Endothelial cell of umbilical vein (primary cell): Measurements from ENCODE around the gene SLC37A1. TPM values are rescaled to one million over a fixed set of nuclear protein-coding genes. Genes with fewer than 3 reads are reported as not detected.

ENCODE experiments used
- BruUV-seq: library from RNA; stranded (reverse); fragments of 400-500 nt; replicated peaks from 2 replicates; lab custom pipeline; 2021; lab: Mats Ljungman, UMichigan
- CTCF ChIA-PET: fragments of 300-600, 350-600 bp; sonication (Branson Sonifier 250); formaldehyde crosslinking; loops from one replicate; lab custom pipeline; 2021; ENCODE audit warnings: antibody characterized with exemption, inconsistent platforms; lab: Charles Lee
- POLR2A ChIA-PET: fragments of 300-600, 350-600 bp; sonication (Branson Sonifier 250); formaldehyde crosslinking; loops from one replicate; lab custom pipeline; 2021; ENCODE audit warnings: antibody characterized with exemption, inconsistent platforms; lab: Charles Lee
- DNase-seq: peaks from one replicate; pipeline ENCODE4 v3.0.0-alpha.2; 2011; ENCODE audit warnings: low read depth, low spot score
- FAIRE-seq: peaks from 2 replicates; lab custom pipeline; 2011; peaks lifted over from hg19 to GRCh38; lab: Jason Lieb, UNC
- H2AFZ ChIP-seq: 2 replicates; pipeline ENCODE4 v1.6.0; 2012; ENCODE audit warnings: low read depth, low read length, control low read depth, inconsistent platforms
- H3K27ac ChIP-seq: 2 replicates; pipeline ENCODE4 v1.5.1; 2011; ENCODE audit warnings: low read depth, mild to moderate bottlenecking, control low read depth, low read length, moderate library complexity; ENCODE audit not compliant: insufficient read depth
- H3K27me3 ChIP-seq, 2 experiments: 2 replicates each; pipeline versions ENCODE4 v1.6.0 to v1.6.1; 2011; ENCODE audit warnings: low read length in 2 of 2, mixed read lengths in 1 of 2; ENCODE audit not compliant: control insufficient read depth in 2 of 2, insufficient read depth in 2 of 2
- H3K36me3 ChIP-seq, 2 experiments: 2 replicates in 1 of 2; 3 replicates in 1 of 2; pipeline ENCODE4 v1.5.1; 2011; ENCODE audit warnings: low read length in 2 of 2, mild to moderate bottlenecking in 1 of 2, moderate library complexity in 1 of 2; ENCODE audit not compliant: control insufficient read depth in 2 of 2, insufficient read depth in 2 of 2; ENCODE audit errors: extremely low read depth in 1 of 2
- H3K4me1 ChIP-seq: 3 replicates; pipeline ENCODE4 v1.5.1; 2011; ENCODE audit warnings: mild to moderate bottlenecking, low read length; ENCODE audit not compliant: control insufficient read depth, insufficient read depth; ENCODE audit errors: extremely low read depth
- H3K4me2 ChIP-seq: 2 replicates; pipeline ENCODE4 v1.6.1; 2011; ENCODE audit warnings: low read length, control low read depth, mixed read lengths; ENCODE audit not compliant: insufficient read depth
- H3K4me3 ChIP-seq, 3 experiments: fragments of 200-600 bp in 1 of 3; sonication (generic), shearing (Covaris generic) in 1 of 3; replicated peaks in 1 of 3; 2 replicates each; pipeline ENCODE4 v1.5.1; 2011 to 2016; ENCODE audit warnings: control low read depth in 3 of 3, low read length in 3 of 3, mild to moderate bottlenecking in 2 of 3, inconsistent platforms in 1 of 3, low read depth in 1 of 3, moderate library complexity in 1 of 3; ENCODE audit not compliant: insufficient read depth in 1 of 3
- H3K79me2 ChIP-seq: 2 replicates; pipeline ENCODE4 v1.6.0; 2012; ENCODE audit warnings: low read length, inconsistent platforms; ENCODE audit not compliant: control insufficient read depth, insufficient read depth
- H3K9ac ChIP-seq: replicated peaks from 2 replicates; pipeline ENCODE3; 2011; ENCODE audit warnings: low read length, control low read depth; ENCODE audit not compliant: insufficient read depth; ENCODE audit errors: extremely low read depth
- H3K9me1 ChIP-seq: replicated peaks from 3 replicates; pipeline ENCODE4 v1.6.0; 2011; ENCODE audit warnings: mild to moderate bottlenecking, low read length; ENCODE audit not compliant: control insufficient read depth, insufficient read depth; ENCODE audit errors: extremely low read depth
- H3K9me3 ChIP-seq: replicated peaks from 2 replicates; pipeline ENCODE4 v1.5.1; 2012; ENCODE audit warnings: low read length, inconsistent platforms; ENCODE audit not compliant: control insufficient read depth, insufficient read depth
- H4K20me1 ChIP-seq: replicated peaks from 2 replicates; pipeline ENCODE3; 2011; ENCODE audit warnings: mild to moderate bottlenecking, low read length; ENCODE audit not compliant: control insufficient read depth, insufficient read depth; ENCODE audit errors: extremely low read depth
- EZH2 ChIP-seq: IDR thresholded peaks from 2 replicates; pipeline ENCODE4 v1.6.1; 2012; ENCODE audit warnings: borderline replicate concordance, low read depth, mild to moderate bottlenecking, moderate library complexity, low read length, inconsistent platforms; ENCODE audit not compliant: severe bottlenecking
- FOS ChIP-seq: IDR thresholded peaks from 2 replicates; pipeline ENCODE4 v1.6.1; 2011; ENCODE audit warnings: mild to moderate bottlenecking, low read length, moderate library complexity, borderline replicate concordance; ENCODE audit not compliant: insufficient read depth
- GATA2 ChIP-seq: IDR thresholded peaks from 2 replicates; pipeline ENCODE4 v1.7.0; 2011; ENCODE audit warnings: low read depth, mild to moderate bottlenecking, moderate library complexity, mixed read lengths, low read length; ENCODE audit not compliant: insufficient read length, insufficient read depth
- JUN ChIP-seq: IDR thresholded peaks from 2 replicates; pipeline ENCODE4 v1.6.1; 2011; ENCODE audit warnings: borderline replicate concordance, low read depth; ENCODE audit not compliant: insufficient read length, insufficient read depth
- MYC ChIP-seq: IDR thresholded peaks from one replicate; pipeline ENCODE4 v1.6.1; 2011; ENCODE audit warnings: mild to moderate bottlenecking, low read depth, low read length
- POLR2A ChIP-seq: IDR thresholded peaks from 2 replicates; pipeline ENCODE4 v1.6.1; 2012; ENCODE audit warnings: low read depth, mild to moderate bottlenecking, control low read depth, low read length
- POLR2AphosphoS5 ChIP-seq: IDR thresholded peaks from 2 replicates; pipeline ENCODE4 v1.6.1; 2012; ENCODE audit warnings: low read depth, mild to moderate bottlenecking, control low read depth, low read length, moderate library complexity; ENCODE audit not compliant: insufficient read depth
- dilution Hi-C: fragments of 300-500 bp; cut with MboI; formaldehyde crosslinking; loops from one replicate; pipeline ENCODE4 v1.15.0; 2019; ENCODE audit warnings: low sequenced_read_pairs; ENCODE audit not compliant: extremely low pct_ligation_motif_present
- intact Hi-C: fragments of 100-400 bp; cut with micrococcal nuclease; formaldehyde crosslinking; loops from one replicate; pipeline ENCODE4 v1.10.0; 2022
- polyA plus RNA-seq, 4 experiments: library from polyadenylated mRNA; depleted of rRNA in 3 of 4; stranded (reverse) in 3 of 4; unstranded in 1 of 4; fragments of >200 nt; gene quantifications; 2 replicates each; pipeline versions ENCODE4 v1.2.1 to v1.2.3, GENCODE V29; 2011 to 2012; ENCODE audit warnings: missing spikeins in 1 of 4
- total RNA-seq: library from RNA; stranded (reverse); gene quantifications from 2 replicates; pipeline ENCODE4 v1.2.3, GENCODE V29; 2021
- TF ChIP-seq, protein P1 (sequence below), 2 donors: IDR thresholded peaks; 1 replicate in 1 of 2; 2 replicates in 1 of 2; pipeline ENCODE4 v1.5.1; 2011; ENCODE audit warnings: low read length in 2 of 2, mild to moderate bottlenecking in 2 of 2, moderate library complexity in 2 of 2, control low read depth in 1 of 2, inconsistent platforms in 1 of 2, low read depth in 1 of 2; ENCODE audit not compliant: insufficient read depth in 1 of 2; ENCODE audit errors: extremely low read depth in 1 of 2
- TF ChIP-seq, protein P2 (sequence below): IDR thresholded peaks from 2 replicates; pipeline ENCODE4 v1.6.1; 2011; ENCODE audit not compliant: insufficient read depth, insufficient read length

Gene SLC37A1
- total and polyA plus RNA-seq, 2 donors (not counting 3 experiments of a cell fraction or from before 2014, with no cell fraction given), result 4.7 to 7.6 TPM

DNA sequence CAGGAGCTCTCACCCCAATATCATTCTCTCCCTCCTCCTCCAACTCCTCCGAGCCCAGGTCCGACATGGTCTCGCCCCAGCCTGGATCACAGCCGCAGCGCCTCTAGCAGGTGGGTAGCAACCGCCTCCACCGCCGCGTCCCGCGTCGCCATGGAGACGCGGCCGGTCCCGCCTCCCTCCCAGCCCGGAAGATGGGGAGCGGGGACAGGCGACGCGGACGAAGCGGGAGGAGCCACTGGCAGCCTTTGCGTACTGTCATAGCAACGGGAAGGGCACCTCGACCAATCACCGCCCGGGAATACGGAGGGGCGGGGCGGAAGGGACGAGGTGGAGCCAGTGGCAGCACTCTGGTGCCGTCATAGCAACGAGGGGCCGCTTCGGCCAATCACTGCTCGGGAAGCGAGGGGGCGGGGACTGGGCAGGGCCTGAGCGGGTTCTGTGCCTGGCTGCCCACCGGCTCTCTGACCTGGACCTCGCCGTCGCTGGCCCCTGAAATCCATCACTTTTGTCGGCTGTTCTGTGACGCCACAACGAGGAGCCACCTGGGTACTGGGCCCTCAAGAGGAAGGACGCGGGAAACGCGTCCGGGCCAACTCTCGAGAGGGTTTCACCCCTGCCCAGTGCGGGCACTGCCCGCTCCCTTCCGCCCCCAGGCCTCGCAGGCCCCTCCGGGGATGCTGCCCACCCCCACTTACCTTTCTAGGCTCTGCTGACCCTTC lies 17.4 kb upstream of the SLC37A1 start, which contains the start of gene RSPH1:
Gene RSPH1 (minus strand): TSS at position 105 of the 719 bp plus-strand sequence. CDS start 38 bp downstream, at position 67.
- no TSS peak for BruUV-seq
- Histone ChIP-seq H3K9ac (peak within 1 kb of the TSS; percentile 47), H3K79me2 (no peaks in the 10 kb centered on the region), H3K9me1 (no peaks in the 10 kb centered on the region), H2AFZ (peak within 1 kb of the TSS; percentile 97), H4K20me1 (no peaks in the 10 kb centered on the region), H3K4me1 (peaks cover 13% of the 10 kb centered on the region), H3K4me3 (peak within 1 kb of the TSS; percentile 50 to 59 (median 54)), H3K36me3 (no peaks in the 10 kb centered on the region), H3K9me3 (no peaks in the 10 kb centered on the region), H3K4me2 (peak within 1 kb of the TSS; percentile 87), H3K27me3 (peaks cover 6 to 7% of the 10 kb centered on the region in 2 experiments), H3K27ac (peak within 1 kb of the TSS; percentile 14)
- TF ChIP-seq GATA2 (no peak), POLR2A (no peak), EZH2 (no peak), JUN (no peak), MYC (no peak), POLR2AphosphoS5 (no peak), FOS (no peak)
- TF ChIP-seq, protein P1, sequence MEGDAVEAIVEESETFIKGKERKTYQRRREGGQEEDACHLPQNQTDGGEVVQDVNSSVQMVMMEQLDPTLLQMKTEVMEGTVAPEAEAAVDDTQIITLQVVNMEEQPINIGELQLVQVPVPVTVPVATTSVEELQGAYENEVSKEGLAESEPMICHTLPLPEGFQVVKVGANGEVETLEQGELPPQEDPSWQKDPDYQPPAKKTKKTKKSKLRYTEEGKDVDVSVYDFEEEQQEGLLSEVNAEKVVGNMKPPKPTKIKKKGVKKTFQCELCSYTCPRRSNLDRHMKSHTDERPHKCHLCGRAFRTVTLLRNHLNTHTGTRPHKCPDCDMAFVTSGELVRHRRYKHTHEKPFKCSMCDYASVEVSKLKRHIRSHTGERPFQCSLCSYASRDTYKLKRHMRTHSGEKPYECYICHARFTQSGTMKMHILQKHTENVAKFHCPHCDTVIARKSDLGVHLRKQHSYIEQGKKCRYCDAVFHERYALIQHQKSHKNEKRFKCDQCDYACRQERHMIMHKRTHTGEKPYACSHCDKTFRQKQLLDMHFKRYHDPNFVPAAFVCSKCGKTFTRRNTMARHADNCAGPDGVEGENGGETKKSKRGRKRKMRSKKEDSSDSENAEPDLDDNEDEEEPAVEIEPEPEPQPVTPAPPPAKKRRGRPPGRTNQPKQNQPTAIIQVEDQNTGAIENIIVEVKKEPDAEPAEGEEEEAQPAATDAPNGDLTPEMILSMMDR (IDR thresholded peaks at IDR 0.05; ENCODE audit: extremely low read depth in 1 of 2, insufficient read depth in 1 of 2, low read depth in 1 of 2, low read length in 2 of 2), result no peak
- TF ChIP-seq, protein P2, sequence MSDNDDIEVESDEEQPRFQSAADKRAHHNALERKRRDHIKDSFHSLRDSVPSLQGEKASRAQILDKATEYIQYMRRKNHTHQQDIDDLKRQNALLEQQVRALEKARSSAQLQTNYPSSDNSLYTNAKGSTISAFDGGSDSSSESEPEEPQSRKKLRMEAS, result no peak
- POLR2A ChIA-PET, result no interaction called here
- dilution Hi-C loops, result no loop called here
- peak; percentile 99 for DNase-seq
- intact Hi-C loops, result loop anchor here (1.0 kb wide), 1 partner anchor 46 kb away; no protein-coding TSS in a partner anchor
- peak; percentile 99 for FAIRE-seq
- CTCF ChIA-PET, result no interaction called here
